GM21360 (cell line): ENCODE data around the gene EPS15.
"Not testable (repeated sequence)": the region's sequence is repeated elsewhere in the genome, so short reads cannot be mapped to it uniquely, and the experiment has no call there.

Source experiments
- ATAC-seq: cut with Tn5 transposase; IDR thresholded peaks from one replicate; pipeline ENCODE4 v1.9.1; 2021; ENCODE audit warnings: mild to moderate bottlenecking, moderate library complexity; ENCODE audit not compliant: unreplicated experiment

EPS15 gene

DNA sequence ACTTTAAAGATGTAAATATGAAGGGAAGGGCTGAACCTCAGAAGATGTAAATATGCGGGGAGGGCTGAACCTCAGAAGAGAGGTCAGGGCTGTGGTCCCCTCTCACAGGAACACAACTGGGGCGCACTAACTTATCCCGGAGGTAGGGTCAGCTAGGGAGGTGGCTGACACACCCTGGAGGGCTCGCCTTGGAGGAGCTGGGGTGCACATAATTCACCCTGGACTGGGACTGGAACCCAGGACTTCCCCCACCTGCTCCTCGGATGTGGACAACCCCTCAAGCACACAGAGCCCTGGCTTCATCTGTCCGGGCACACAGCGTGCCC is 174.8 kb downstream of the EPS15 start:
- ATAC-seq, result no peak

DNA sequence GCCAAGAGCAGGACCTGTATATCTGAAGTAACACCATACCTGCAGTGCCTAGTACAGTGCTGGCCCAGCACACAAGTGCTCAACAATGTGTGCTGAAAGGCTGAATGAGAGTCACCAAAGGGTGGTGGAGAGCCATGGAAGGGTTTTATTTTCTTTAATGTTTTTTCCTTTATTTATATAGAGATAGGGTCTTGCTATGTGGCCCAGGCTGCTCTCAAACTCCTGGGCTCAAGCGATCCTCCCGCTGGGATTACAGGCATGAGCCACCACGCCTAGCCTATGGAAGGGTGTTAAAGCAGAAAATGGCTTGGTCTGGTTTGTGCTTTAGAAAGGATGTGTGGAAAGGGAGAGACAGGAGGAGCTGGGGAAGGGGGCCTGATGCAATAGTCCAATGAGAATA is 175.4 kb downstream of the EPS15 start:
- ATAC-seq, result no peak

DNA sequence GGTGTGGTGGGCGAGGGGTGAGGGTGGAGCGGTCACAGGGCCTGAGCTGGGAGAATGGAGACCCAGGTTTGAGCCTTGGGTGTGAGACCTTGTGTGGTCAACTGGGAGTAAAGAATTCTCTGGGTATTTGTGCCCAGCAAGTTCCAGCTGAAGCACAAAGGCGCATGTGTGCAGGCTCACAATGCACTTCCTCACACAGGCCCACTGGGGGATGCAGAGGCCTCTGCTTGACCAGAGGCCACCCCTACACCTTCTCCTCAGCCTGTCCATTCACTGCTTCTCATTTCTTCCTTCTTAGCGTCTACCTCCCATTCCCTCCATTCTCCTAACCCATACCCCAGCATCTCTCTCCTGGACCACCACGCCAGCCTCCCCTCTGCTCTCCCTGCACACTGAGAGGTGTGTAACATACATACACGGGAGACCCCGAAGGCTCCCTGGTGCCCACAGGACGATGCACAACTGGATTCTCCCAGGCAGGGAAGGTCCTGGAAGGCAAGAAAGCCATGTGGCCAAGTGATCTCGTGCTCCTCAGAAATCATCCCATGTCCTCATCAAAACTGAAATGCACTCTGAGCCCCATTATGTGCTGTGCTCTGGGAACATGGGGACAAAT is 176.4 kb downstream of the EPS15 start:
- no peak for ATAC-seq

DNA sequence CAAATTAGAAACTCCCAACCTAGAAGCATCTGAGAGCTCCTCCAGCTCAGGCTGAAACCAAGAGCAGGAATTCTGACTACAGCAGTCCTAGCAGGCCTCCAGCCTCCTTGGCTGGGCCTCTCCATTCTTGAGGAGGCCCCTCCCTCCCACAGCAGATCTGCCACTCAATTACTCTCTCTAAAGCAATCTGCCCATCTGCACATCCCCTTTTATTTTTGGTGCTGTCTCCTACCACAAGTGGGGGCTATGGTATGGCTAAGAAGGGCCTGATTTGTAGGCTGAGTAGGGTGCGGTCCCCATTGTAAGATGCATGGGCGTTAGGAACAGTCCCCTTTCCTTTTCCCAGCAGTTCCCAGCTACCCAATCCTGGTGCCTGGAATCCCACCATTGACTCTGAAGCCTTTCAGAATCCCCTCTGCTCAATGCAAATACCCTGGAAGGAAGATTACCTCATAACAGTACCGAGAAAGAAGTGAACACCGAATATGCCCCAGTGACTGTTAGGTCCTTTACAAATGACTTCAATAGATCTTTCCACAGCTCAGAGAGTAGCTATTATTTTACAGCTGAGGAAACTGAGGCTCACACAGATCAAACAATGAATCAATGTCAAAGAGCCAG is 177.1 kb downstream of the EPS15 start:
- ATAC-seq, result peak; percentile 73

DNA sequence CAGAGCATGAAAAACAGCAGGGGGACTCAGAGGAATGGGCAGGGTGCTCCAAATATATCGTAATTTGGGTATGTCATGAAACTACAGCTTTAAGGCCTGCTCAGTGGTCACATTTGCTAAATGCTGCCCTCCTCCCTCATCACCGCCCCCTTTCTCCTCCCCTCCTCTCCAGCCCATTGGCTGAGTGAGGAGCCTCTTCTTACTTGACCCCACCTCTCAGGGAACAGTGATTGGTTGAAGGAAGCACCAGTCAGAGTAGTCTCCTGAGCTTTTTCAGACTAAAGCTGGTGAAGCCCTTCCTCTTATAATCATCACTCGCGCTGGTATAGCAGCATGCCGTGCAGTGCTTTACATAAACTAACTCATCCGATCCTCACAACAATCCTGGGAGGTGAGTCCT is 178.7 kb downstream of the EPS15 start:
- ATAC-seq, result no peak

DNA sequence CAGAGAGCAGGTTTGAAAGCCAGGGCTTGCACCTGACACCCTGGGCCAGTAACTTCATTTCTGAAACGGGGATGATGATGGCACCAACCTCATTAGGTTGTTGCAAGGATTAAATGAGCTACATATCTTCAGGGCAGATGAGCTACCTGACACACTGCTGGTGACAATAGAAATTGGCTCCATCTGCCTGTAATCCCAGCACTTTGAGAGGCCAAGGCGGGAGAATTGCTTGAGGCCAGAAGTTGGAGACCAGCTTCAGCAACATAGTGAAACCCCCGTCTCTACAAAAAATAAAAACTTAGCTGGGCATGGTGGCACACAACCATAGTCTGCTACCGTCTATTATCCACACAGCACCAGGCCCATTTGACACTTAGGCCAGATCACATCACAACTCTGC is 182.4 kb downstream of the EPS15 start:
- no peak for ATAC-seq

DNA sequence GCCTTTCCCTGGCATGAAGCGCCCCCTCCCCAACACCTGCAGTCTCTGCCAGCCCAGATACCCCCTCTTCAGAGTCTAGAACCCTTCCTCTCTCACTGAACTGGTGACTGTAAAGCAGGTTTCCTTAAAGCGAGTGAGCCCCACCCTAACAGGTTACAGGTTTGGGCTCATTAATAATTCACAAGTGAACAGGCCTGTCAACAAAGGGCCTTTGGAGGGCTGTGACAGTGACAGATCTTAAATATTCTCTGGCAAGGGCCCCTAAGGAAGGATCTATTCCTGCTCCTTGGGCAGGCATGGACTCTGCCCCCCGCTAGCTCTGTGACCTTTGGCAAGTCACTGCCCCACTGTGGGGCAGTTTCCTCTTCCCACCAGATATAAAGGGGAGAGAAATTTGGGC is 183.1 kb downstream of the EPS15 start:
- no peak for ATAC-seq

DNA sequence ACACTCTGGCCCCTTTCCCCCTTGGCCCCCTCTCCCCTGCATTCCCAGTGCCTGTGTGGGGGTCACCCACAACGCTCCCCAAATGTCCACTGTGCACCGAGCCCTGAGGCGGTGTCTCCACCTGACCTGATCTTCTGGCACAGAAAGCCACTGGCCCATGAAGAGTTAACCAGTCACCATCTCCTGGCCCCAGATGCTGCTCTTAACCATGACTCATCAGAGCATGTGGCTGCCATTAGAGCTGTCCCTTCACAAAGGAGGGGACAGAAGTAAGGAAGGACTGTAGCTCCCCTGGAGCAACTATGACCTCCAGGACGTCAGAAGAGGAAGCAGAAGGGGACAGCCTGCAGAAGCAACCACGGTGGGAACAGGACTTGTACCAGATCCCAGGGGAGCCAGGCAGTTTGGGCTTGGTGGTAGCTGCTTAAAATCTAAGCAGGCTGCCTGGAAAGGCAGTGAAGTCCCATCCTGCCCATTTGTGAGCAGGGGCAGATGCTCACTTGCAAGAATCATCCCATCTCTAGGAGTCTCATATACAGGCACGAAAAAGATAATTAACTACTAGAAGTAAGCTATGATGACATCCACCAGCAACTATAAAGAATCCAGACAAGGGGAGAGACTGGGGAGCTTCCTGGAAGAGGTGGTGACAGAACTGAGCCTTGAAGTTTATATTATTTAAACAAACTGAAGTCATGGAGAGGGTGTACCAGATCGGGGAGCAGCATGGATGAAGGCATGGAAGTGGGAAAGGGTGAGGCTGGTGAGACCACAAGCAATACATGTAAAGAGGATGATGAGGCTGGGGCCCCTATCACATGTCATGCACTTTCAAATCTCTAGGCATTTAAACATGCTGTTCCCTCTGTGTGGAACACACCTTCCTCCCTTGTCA is 187.6 kb downstream of the EPS15 start:
- ATAC-seq, result peak; percentile 54

DNA sequence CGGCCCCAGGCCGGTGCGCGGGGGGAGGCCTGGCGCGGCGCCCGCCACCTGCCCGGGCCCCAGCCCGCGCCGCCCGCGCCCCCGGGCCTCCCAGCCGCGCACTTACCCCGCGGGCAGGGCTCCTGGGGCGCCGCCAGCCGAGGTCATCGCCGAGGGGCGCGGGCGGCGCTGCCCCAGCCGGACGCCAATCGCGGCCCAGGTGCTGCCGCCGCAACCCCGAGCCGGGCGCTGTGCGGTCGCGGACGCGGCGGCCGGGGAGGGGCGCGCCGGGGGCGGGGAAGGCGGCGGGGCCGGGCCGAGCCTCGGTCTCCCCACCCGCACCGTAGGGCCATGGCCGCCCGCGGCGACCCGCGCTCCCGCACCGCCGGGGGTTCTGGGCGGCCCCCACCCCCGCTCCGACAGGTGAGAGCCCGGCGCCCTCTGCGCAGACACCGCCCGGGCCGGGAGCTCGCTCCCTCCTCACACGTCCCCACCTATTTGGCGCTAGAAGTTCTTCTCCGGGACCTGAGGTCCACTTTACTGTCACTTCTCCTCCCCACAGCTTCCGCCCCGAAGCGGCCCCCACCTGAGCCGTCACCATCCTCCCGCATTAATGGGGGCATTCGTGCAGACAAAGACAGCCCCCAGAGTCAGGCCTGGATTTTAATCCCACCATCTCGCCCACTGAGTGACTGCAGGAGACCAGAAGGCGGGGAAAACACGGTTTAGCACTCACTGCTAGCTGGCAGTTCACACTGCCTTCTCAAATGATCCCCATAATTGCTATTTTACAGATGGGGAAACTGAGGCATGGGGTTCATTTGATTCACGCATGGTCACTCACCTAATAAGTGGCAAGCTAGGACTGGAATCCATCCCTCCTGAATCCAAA is 188.5 kb downstream of the EPS15 start, which contains the start of gene TTC39A:
TTC39A (minus strand) TSS at position 232 of the 871 bp plus-strand sequence; CDS start at position 147, 85 bp downstream.
- ATAC-seq, result no peak

DNA sequence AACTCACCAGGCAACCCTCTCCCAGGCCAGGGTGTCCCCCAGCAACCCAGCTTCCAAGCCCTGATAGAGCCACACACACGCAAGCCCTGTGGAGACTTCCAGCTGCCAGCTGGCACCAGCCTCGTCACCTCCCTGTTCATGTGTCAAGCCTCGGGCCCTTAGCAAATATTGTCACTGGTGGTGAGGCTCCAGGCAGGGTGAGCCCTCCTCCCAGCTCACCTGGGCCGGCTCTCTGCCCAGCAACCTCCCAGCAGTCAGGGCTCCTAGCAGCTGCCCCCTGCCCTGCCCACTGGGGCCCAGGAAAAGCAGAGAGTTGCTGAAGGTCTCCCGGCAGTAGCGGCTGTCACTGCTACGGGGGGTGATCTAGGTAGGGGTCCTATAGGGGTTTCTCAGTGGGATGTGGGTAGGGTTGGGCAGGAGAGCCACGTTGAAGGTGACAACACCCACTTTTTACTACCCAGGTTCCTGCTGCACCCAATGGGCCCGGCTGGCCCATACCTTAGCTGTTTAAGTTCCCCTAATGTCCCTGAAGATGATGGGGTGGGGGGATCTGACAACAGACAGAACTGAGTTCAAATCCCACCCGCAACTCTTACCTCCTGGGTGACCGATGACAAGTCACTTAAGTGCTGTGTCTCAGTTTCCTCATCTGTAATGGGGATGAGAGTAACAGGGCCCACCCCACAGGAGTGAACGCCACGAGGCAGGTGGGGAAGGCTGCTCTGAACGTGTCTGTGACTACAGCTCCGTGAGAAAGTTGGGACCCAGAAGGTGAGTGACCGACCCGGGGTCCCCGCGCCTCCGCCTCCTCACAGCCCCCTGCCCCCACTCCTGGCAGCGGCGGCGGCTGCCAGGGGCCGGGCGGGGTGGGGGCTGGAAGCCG is 189.4 kb downstream of the EPS15 start:
- no peak for ATAC-seq

DNA sequence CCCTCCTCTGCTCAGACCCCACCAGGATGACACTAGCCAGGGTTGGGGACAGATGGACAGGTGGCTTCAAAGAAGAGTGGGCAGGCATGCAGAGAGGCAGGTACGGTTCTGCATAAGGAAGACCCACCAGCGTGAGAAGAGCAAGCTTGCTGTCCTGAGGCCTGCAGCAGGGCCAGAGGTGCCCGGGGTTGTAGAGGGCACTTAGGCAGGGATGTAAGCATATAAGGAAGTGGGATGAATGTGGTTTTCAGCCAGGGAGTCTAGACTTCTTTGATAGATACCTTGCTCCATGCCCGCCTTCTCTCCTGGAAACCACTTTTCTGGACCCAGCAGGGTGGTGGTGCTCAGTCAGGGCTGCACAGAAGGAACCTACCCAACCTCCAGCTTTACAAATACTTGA is 190.1 kb downstream of the EPS15 start:
- ATAC-seq, result no peak

DNA sequence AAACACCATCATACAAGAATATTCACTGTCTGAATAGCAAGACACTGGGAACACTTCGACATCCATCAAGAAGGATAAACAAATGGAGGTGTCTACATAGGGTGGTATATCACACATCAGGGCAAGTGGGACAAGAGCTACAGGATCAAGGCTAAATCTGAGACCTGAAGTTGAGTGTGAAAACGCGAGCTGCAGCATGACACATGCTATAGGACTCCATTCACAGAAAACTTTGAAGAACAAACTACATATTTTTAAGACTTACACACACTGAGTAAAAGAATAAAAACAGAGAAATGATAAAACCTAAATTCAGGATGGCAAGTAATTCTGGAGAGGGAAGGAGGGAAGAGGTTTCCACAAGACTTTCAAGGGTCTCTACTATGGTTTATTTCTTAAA is 190.8 kb downstream of the EPS15 start:
- no peak for ATAC-seq

DNA sequence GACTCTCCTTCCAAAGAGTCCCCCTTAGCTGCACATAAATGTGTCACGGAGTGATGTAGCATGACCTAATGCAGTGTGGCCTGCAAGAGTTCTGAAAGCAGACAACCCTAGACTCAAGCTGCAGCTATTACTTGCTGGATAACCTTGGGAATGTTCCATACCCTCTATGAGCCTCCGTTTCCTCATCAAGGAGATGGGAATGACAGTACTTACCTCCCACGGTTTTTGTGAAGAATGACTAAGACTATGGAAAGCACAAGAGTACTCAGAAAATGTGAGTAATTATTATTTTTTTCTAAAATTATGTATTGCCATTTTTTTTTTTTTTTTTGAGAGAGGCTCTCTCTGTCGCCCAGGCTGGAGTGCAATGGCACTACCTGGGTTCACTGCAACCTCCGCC is 191.7 kb downstream of the EPS15 start:
- ATAC-seq, result no peak

DNA sequence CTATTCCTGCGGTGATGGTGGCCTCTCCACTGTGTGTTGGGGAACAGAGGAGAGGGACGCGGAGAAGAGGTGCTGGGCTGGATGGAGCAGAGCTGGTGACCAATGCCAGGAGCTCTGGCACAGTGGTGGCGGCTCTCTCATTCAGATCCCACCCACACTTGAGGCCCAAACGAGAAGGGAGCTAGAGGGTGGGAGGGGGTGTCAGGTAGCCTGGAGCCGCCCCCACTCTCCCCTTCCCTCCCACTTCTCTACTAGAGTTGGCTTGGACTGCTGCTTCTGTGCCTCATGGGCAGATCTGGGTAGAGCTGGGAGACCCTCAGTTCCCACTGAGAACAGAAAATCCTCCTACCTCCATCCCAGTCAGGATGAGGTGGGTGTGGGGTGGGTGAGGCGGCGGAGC is 192.2 kb downstream of the EPS15 start:
- ATAC-seq, result no peak

DNA sequence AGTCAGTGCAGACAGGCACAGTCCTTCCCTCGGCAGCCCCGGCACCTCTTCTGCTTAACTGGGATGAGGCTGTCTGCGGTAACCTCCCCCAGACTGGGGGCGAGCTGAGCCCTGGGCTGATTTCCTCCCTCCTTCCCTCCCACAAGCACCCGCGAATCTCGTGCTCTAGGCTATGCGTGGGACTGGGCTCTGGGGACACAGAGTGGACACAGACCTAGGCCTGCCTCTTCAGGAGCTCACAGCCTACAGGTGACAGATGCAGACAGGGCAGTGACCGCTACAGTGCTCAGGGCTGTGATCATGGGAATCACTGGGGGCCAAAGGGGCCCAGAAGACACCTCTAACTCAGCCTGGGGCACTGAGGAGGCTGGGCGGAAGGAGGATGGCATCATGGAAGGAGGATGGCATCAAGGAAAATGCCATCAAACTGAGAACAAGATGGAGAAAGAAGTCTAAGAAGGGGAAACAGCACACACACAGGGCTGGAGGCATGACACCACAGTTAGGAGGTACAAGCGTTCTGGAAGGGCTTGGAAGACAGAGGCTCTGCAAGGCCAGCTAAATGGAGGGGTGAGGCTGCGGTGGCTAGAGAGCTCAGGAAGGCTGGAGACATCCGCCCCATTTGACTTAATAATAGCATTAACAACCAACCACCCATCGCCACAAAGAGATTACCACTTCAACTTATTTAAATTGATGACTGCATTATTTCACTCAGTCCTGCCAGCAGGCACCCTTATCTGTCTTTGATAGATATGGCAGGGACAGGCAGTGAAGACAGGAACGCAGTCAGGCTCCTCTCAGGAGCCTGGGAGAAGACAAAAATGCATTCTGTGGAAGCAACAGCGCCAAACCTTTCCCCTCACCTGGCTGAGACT is 192.9 kb downstream of the EPS15 start:
- ATAC-seq, result no peak

DNA sequence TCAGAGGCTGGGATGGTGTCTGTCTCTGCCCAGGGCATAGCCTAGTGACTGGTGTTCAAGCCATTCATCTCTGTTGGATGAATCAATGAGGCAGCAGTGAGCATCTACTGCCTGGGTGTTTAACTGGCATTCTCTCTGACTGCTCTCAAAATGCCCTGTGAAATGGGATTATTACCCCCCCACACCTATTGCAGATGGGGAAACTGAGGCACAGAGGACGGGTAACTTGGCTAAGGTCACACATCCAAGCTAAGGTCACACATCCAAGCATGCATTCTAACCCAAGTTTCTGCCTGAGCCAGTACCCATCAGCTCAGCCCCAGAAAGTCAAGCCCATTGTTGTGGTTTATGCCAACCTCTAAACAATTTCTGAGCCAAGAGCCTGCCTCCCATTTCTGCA is 193.7 kb downstream of the EPS15 start:
- no peak for ATAC-seq

DNA sequence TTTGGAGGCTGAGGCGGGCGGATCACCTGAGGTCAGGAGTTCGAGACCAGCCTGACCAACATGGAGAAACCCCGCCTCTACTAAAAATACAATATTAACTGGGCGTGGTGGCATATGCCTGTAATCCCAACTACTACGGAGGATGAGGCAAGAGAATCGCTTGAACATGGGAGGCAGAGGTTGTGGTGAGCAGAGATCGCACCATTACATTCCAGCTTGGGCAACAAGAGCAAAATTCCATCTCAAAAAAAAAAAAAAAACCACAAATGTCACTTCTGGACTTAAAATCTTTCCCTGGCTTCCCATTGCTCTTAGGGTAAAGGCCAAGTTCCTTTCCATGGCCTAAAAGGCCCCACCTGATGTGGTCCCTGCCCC is 194.1 kb downstream of the EPS15 start:
- ATAC-seq, result not testable (repeated sequence)

DNA sequence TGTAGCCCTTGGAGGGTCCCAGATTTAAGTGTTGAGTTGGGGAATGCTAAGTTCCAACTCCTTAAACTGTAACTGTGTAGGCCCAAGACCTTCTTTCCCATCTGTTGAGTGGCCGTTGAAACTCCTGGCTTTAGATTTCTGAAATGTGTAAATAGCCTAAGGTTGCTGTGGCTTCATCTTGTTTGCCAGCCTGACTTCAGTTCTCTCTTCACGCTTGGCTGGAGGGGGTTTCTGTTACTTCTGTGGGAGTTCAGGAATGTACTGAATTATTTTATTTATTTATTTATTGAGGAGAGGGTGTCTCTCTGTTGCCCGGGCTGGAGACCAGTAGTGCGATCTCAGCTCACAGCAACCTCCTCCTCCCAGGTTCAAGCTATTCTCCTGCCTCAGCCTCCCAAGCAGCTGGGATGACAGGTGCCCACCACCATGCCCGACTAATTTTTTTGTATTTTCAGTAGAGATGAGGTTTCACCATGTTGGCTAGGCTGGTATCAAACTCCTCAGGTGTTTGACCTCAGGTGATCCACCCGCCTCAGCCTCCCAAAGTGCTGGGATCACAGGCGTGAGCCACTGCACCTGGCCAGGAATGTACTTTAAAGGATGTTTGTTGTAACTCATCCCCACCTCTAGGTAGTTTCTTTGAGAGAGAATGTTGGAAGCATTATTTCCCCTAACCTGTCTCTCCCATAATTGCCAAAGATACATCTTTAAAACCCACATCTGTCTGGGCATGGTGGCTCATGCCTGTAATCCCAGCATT is 194.6 kb downstream of the EPS15 start:
- ATAC-seq, result no peak
